Measurements from ENCODE around the gene SLC9B1. TPM values are rescaled to one million over a fixed set of nuclear protein-coding genes. Genes with fewer than 3 reads are reported as not detected.

The SLC9B1 gene
- 0.05 to 0.09 TPM in 2 of 5 replicates, not detected in the others for total RNA-seq (2022; extraction: Qiagen RNA extraction)

GRCh38 chr4:103019308-103020124, at the start of gene SLC9B1:
Gene SLC9B1 (minus strand): TSS chr4:103019705. CDS start chr4:102991711, 27,994 bp downstream.

GRCh38 chr4:102868781-102869568, 150.5 kb downstream of the SLC9B1 start, which contains the start of gene CISD2:
Gene CISD2 (plus strand): TSS chr4:102868992. CDS start chr4:102869085, 93 bp downstream.

Other genes with a start within 250 kb of the SLC9B1 start
- 221 to 233 TPM (median 225 TPM) in 5 replicates for gene UBE2D3, start 192.2 kb downstream of the SLC9B1 start, total RNA-seq (2022; extraction: Qiagen RNA extraction)
- gene CISD2, start 150.7 kb downstream of the SLC9B1 start, total RNA-seq (2022; extraction: Qiagen RNA extraction) = 38.1 to 40.9 TPM (median 39.7 TPM) in 5 replicates
- gene SLC9B2, start 57.1 kb upstream of the SLC9B1 start, total RNA-seq (2022; extraction: Qiagen RNA extraction) = 6.1 to 9.4 TPM (median 6.9 TPM) in 5 replicates
- 7.5 to 9.5 TPM (median 8.6 TPM) in 5 replicates for gene BDH2, start 80.1 kb upstream of the SLC9B1 start, total RNA-seq (2022; extraction: Qiagen RNA extraction)
- 4.8 to 7.4 TPM (median 7.2 TPM) in 5 replicates for gene CENPE, start 178.6 kb upstream of the SLC9B1 start, total RNA-seq (2022; extraction: Qiagen RNA extraction)